ENCODE results near the gene UBN1.

DNA sequence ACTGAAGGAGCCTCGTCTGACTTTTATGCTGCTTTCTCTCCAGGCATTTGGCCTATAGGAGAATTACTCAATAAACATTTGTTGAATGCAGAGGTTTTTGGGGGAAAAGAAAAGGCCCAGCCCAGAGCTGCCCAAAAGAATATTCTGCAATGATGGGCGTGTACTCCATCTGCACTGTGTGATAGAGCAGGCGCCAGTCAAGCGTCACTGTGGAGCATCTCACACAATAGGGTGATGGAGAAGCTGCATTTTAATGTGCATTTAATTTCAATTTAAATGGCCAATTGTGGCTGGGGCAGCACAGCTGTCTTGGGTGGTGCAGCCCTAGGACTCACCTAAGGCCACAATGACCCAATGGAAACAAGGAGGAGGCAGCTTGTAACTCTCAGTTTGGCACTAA is 20.8 kb upstream of the UBN1 start:
- TF ChIP-seq, protein P1, sequence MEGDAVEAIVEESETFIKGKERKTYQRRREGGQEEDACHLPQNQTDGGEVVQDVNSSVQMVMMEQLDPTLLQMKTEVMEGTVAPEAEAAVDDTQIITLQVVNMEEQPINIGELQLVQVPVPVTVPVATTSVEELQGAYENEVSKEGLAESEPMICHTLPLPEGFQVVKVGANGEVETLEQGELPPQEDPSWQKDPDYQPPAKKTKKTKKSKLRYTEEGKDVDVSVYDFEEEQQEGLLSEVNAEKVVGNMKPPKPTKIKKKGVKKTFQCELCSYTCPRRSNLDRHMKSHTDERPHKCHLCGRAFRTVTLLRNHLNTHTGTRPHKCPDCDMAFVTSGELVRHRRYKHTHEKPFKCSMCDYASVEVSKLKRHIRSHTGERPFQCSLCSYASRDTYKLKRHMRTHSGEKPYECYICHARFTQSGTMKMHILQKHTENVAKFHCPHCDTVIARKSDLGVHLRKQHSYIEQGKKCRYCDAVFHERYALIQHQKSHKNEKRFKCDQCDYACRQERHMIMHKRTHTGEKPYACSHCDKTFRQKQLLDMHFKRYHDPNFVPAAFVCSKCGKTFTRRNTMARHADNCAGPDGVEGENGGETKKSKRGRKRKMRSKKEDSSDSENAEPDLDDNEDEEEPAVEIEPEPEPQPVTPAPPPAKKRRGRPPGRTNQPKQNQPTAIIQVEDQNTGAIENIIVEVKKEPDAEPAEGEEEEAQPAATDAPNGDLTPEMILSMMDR (IDR thresholded peaks at IDR 0.05): no peak
- no peak for TF ChIP-seq POLR2AphosphoS5 (IDR thresholded peaks at IDR 0.05)
- TF ChIP-seq EP300 (IDR thresholded peaks at IDR 0.05): no peak
- no peak for TF ChIP-seq POLR2A (IDR thresholded peaks at IDR 0.05)
